ENCODE results near the gene LRRC23. TPM values are rescaled to one million over a fixed set of nuclear protein-coding genes. Genes with fewer than 3 reads are reported as not detected.
"Not testable (repeated sequence)": the region's sequence is repeated elsewhere in the genome, so short reads cannot be mapped to it uniquely, and the experiment has no call there.

Gene LRRC23
- total RNA-seq, 1 experiment from 2014 or later, result 4.6 TPM

GRCh38 chr12:6886206-6886999 is 18.2 kb upstream of the LRRC23 start:
- not testable (repeated sequence) for DNase-seq; H3K4me3 ChIP-seq (ENCODE audit: insufficient read depth, low read depth, low read length); H3K36me3 ChIP-seq (replicated peaks; ENCODE audit: control insufficient read depth, insufficient read depth, low read length); H3K27me3 ChIP-seq (ENCODE audit: control insufficient read depth, insufficient read depth, low read length)

- H3K36me3 ChIP-seq (replicated peaks; ENCODE audit: control insufficient read depth, insufficient read depth, low read length), result no peaks in the 10 kb centered on the region; the same call in 1 of the 2 replicates
- DNase-seq, result no peak
- H3K4me3 ChIP-seq (ENCODE audit: insufficient read depth, low read depth, low read length), result no peak overlapping the region
- H3K27me3 ChIP-seq (ENCODE audit: control insufficient read depth, insufficient read depth, low read length), result no peaks in the 10 kb centered on the region
These were observed 17.2 kb upstream of the LRRC23 start for GRCh38 chr12:6887460-6887859.

DNA sequence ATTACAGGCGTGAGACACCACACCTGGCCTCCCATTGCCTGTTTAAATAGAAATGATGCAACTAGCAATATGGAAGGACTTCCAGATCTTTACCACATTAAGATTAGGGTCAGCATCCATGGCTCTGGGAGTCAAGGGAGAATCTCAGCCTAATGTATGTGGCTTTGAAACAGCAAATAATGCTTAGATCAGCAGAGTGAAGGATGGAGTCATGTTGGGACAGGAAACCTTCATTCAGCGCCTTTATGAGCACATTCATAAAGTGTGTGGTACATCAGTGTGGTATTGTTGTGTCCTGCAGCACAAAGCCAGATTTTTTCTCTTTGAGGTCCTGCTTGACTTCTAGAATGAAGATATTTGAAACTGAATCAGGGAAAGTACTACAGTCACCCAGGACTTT is 16.3 kb upstream of the LRRC23 start:
- DNase-seq, result no peak
- Histone ChIP-seq H3K36me3 (replicated peaks; ENCODE audit: control insufficient read depth, insufficient read depth, low read length) (no peaks in the 10 kb centered on the region; the same call in 1 of the 2 replicates), H3K27me3 (ENCODE audit: control insufficient read depth, insufficient read depth, low read length) (no peaks in the 10 kb centered on the region), H3K4me3 (ENCODE audit: insufficient read depth, low read depth, low read length) (no peak overlapping the region)

DNA sequence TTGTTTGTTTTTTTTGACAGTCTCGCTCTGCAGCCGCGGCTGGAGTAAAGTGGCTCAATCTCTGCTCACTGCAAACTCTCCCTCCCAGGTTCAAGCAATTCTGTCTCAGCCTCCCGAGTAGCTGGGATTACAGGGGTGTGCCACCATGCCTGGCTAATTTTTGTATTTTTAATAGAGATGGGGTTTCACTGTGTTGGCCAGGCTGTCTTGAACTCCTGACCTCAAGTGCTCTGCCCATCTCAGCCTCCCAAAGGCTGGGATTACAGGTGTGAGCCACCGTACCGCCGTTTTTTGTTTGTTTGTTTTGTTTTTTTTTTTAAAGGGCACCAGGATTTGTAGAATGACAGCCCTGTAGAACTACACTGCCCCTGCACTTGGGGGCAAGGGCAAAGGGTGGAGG is 15.8 kb upstream of the LRRC23 start:
- not testable (repeated sequence) for H3K27me3 ChIP-seq (ENCODE audit: control insufficient read depth, insufficient read depth, low read length); H3K36me3 ChIP-seq (replicated peaks; ENCODE audit: control insufficient read depth, insufficient read depth, low read length); H3K4me3 ChIP-seq (ENCODE audit: insufficient read depth, low read depth, low read length); DNase-seq

DNA sequence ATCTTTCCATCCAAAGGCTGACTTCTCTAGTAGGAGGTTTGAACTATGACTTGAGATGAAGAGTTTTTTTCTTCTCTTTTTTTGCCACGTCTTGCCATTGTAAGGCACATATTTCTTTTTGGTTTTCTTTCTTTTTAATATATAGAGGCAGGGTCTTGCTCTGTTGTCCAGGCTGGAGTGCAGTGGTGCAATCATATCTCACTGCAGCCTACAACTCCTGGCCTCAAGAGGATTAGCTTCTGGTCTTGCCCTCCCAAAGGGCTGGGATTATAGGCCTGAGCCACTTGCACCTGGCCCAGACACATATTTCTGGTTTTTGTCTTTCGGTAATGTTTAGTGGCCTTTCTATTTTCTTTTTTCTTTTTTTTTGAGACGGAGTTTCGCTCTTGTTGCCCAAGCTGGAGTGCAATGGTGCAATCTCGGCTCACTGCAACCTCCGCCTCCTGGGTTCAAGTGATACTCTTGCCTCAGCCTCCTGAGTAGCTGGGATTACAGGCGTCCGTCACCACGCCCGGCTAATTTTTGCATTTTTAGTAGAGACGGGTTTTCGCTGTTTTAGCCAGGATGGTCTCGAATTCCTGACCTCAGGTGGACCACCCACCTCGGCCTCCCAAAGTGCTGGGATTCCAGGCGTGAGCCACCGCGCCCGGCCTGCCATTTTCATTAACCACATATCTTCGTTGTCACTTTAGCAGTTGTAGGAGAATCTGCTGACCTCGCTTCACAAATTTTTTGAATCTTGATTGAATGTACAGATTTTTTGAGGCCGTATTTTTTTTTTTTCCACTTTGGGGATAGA is 14.6 kb upstream of the LRRC23 start:
- not testable (repeated sequence) for H3K36me3 ChIP-seq (replicated peaks; ENCODE audit: control insufficient read depth, insufficient read depth, low read length); DNase-seq; H3K27me3 ChIP-seq (ENCODE audit: control insufficient read depth, insufficient read depth, low read length); H3K4me3 ChIP-seq (ENCODE audit: insufficient read depth, low read depth, low read length)

DNA sequence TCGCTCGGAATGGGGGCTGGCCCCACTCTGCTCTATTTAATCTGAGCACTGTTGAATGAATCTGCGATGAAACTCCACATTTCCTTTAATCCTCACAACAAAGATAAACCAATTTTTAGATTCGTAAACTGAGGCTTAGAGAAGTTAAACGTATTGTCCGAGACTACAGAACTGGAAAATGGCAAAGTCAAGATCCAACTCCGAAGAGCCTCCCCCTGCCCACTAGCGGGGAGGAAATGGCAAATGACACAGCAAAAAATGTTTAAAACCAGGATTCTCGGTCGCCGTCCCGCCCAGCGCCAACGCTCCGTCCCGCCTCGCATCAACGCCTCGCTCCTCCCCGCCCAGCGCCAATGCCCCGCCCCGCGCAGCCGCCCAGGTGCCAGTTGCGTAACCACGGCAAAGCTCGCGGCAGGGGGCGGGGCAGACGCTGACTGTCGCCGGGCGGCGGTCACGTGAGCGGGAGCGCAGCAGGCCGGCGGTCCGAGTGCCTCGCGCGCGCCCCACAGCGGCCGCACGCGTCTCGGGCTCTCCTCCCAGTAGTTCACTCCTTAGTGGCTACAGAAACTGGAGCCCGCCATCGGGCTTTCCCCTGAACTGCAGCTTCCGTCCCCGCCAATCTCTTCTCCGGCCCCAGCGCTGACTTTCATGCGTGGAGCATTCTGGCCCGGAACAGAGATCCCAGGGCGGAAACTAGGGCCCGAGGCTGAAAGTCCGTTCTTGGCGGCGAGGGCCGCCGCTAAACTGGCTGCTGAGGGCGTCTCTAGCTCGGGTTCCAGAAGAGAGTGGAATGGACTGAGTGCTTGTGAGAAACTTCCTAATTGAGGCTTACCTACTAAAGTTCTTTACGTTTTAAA is 13.6 kb upstream of the LRRC23 start:
- Histone ChIP-seq H3K36me3 (replicated peaks; ENCODE audit: control insufficient read depth, insufficient read depth, low read length) (no peaks in the 10 kb centered on the region), H3K4me3 (ENCODE audit: insufficient read depth, low read depth, low read length) (peak overlapping the region; percentile 60), H3K27me3 (ENCODE audit: control insufficient read depth, insufficient read depth, low read length) (no peaks in the 10 kb centered on the region)
- peak; percentile 97 for DNase-seq

GRCh38 chr12:6891646-6892001 is 13.0 kb upstream of the LRRC23 start:
- peak overlapping the region; percentile 60 for H3K4me3 ChIP-seq (ENCODE audit: insufficient read depth, low read depth, low read length)
- no peaks in the 10 kb centered on the region for H3K27me3 ChIP-seq (ENCODE audit: control insufficient read depth, insufficient read depth, low read length)
- no peaks in the 10 kb centered on the region for H3K36me3 ChIP-seq (replicated peaks; ENCODE audit: control insufficient read depth, insufficient read depth, low read length)
- no peak for DNase-seq

GRCh38 chr12:6892683-6893082 is 11.9 kb upstream of the LRRC23 start:
- DNase-seq; H3K36me3 ChIP-seq (replicated peaks; ENCODE audit: control insufficient read depth, insufficient read depth, low read length); H3K27me3 ChIP-seq (ENCODE audit: control insufficient read depth, insufficient read depth, low read length); H3K4me3 ChIP-seq (ENCODE audit: insufficient read depth, low read depth, low read length): not testable (repeated sequence)

DNA sequence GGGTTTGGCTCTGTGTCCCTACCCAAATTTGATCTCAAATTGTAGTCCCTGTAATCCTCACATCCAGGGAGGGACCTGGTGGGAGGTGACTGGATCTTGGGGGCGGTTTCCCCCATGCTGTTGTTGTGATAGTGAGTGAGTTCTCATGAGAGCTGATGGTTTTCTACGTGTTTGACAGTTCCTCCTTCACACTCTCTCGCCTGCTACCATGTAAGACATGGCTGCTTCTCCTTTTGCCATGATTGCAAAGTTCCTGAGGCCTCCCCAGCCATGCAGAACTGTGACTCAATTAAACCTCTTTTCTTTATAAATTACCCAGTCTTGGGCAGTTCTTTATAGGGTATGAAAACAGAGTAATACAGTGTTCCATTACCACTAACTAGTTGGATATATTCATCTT is 10.3 kb upstream of the LRRC23 start:
- no peak overlapping the region for H3K4me3 ChIP-seq (ENCODE audit: insufficient read depth, low read depth, low read length)
- no peaks in the 10 kb centered on the region for H3K27me3 ChIP-seq (ENCODE audit: control insufficient read depth, insufficient read depth, low read length)
- DNase-seq, result no peak
- no peaks in the 10 kb centered on the region for H3K36me3 ChIP-seq (replicated peaks; ENCODE audit: control insufficient read depth, insufficient read depth, low read length)

GRCh38 chr12:6896846-6897435 is 7.7 kb upstream of the LRRC23 start:
- H3K27me3 ChIP-seq (ENCODE audit: control insufficient read depth, insufficient read depth, low read length), result no peaks in the 10 kb centered on the region
- H3K36me3 ChIP-seq (replicated peaks; ENCODE audit: control insufficient read depth, insufficient read depth, low read length), result no peaks in the 10 kb centered on the region
- DNase-seq, result no peak
- no peak overlapping the region for H3K4me3 ChIP-seq (ENCODE audit: insufficient read depth, low read depth, low read length)

- Histone ChIP-seq H3K4me3 (ENCODE audit: insufficient read depth, low read depth, low read length) (no peak overlapping the region), H3K27me3 (ENCODE audit: control insufficient read depth, insufficient read depth, low read length) (no peaks in the 10 kb centered on the region), H3K36me3 (replicated peaks; ENCODE audit: control insufficient read depth, insufficient read depth, low read length) (no peaks in the 10 kb centered on the region)
- no peak for DNase-seq
These were observed 5.2 kb upstream of the LRRC23 start for GRCh38 chr12:6899427-6899826.

DNA sequence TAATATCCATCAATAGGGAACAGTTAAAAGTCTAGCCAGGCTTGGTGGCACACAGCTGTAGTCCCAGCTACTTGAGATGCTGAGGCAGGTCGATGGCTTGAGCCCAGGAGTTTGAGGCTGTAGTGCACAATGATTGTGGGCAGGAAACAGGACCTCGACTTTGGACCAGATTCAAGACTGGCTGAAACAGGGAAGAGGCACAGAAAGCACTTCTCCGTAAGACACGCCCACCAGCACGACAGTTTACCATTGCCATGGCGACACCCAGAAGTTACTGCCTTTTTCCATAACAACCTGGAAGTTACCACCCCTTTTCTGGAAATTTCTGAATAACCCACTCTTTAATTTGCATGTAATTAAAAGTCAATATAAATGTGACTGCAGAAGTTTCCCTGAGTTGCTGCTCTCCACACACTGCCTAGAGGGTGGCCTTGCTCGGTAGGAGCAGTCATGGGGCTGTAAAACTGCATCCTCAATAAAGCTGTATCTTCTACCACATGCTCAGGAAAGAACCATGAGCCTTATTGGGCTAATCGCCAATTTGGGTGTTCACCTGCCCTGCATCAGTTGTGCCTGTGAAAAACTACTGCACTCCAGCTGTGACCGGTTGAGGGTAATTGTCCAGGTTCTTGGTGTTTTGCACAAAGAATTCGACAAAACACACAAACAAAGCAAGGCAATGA is 4.6 kb upstream of the LRRC23 start:
- no peak overlapping the region for H3K4me3 ChIP-seq (ENCODE audit: insufficient read depth, low read depth, low read length)
- DNase-seq, result no peak
- H3K27me3 ChIP-seq (ENCODE audit: control insufficient read depth, insufficient read depth, low read length), result no peaks in the 10 kb centered on the region
- H3K36me3 ChIP-seq (replicated peaks; ENCODE audit: control insufficient read depth, insufficient read depth, low read length), result no peaks in the 10 kb centered on the region

DNA sequence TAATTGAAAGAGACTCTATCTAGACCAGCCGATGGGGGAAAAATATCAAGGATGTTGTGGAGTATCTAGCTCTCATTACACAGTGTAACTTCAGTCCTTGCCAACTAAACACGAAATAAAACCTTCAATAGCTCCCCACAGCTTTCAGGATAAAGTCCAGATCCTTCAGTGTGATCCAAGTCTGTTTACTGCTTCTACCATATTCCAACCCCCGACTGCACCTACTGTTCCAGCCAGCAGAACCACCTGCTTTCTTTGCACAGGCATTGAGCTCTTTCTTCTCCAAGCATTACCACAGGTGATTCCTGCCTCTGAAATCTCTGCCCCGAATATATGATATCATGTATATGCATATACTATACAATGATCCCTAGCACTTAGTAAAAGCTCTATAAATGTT is 2.2 kb upstream of the LRRC23 start:
- no peak overlapping the region for H3K4me3 ChIP-seq (ENCODE audit: insufficient read depth, low read depth, low read length)
- no peak for DNase-seq
- H3K27me3 ChIP-seq (ENCODE audit: control insufficient read depth, insufficient read depth, low read length), result peaks cover 6% of the 10 kb centered on the region; the same call in 1 of the 2 replicates
- no peaks in the 10 kb centered on the region for H3K36me3 ChIP-seq (replicated peaks; ENCODE audit: control insufficient read depth, insufficient read depth, low read length)

- no peak for DNase-seq
- no peak overlapping the region for H3K4me3 ChIP-seq (ENCODE audit: insufficient read depth, low read depth, low read length)
These were observed 900 bp upstream of the LRRC23 start for GRCh38 chr12:6903722-6904121.

More at GRCh38 chr12:6903722-6904121, 900 bp upstream of the LRRC23 start:
- Histone ChIP-seq H3K36me3 (replicated peaks; ENCODE audit: control insufficient read depth, insufficient read depth, low read length) (no peaks in the 10 kb centered on the region), H3K27me3 (ENCODE audit: control insufficient read depth, insufficient read depth, low read length) (peaks cover 6% of the 10 kb centered on the region; the same call in 1 of the 2 replicates)
